HL-60/S4 (cell line): ENCODE measurements around the gene RPS10.
"Not testable (repeated sequence)": the region's sequence is repeated elsewhere in the genome, so short reads cannot be mapped to it uniquely, and the experiment has no call there.

Experiments used
- in situ Hi-C: fragments of 300-500 bp; cut with MboI; formaldehyde crosslinking; loops from 2 replicates; pipeline ENCODE4 v1.14.3; 2022; ENCODE audit warnings: low sequenced_read_pairs

Gene RPS10

DNA sequence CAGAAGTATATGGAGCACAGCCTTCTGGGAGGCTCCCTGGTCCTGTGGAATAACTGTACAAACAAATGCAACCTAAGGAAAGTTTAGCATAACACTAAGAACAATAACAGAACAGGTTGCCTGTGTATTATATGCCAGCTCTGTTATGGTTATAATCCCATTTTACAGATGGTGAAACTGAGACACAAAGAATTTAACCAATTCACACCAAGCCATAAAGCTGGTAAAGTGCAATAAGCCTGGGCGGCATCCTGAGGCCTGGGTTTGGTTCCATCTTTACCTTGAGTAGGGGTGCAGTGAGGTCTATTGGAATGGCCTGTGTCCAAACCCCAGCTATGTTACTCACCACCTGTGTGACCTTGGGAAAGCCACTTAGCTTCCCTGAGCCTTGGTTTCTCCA lies 25.3 kb upstream of the RPS10 start:
- in situ Hi-C loops, result loop anchor here (10.0 kb wide), 1 partner anchor 154 kb away; no protein-coding TSS in a partner anchor

DNA sequence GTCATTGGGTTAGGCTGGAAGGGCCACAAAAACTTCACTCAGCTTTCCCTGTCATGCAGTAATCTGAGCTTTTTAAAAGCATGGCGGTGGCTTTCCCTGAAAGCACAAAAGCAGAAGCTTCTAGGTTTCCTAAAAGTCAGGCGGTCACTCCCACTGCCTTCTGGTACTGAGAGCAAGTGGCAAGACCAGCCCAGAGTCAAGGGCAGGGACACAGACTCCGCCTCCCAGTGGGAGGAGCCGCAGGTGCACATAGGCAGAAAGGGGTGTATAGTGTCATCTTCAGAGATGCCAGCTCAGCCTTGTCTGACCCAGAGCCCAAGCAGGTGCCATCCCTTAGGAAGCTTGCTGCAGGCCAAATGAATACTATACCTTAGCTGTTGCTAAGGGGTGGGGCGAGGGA lies 22.0 kb upstream of the RPS10 start:
- in situ Hi-C loops, result no loop called here

DNA sequence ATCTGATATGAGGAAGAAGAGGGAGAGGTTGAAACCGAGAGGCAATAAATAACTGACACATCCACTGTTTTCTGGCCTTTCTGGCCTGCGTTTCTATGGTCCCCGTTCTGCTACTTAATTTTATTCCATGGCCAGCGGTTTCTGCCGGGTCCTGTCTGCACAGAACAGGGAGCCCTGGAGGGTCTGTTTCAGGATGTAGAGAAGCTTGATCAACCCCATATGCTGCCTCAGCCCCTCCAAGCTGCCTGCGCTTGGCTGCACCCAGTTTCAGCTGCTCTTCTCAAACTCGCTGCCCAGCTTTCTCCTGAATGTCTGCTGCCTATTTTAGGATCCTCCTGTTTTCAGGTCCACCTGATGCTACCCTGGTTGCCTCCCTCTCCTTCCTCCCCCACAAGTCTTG lies 21.5 kb upstream of the RPS10 start:
- in situ Hi-C loops, result no loop called here

DNA sequence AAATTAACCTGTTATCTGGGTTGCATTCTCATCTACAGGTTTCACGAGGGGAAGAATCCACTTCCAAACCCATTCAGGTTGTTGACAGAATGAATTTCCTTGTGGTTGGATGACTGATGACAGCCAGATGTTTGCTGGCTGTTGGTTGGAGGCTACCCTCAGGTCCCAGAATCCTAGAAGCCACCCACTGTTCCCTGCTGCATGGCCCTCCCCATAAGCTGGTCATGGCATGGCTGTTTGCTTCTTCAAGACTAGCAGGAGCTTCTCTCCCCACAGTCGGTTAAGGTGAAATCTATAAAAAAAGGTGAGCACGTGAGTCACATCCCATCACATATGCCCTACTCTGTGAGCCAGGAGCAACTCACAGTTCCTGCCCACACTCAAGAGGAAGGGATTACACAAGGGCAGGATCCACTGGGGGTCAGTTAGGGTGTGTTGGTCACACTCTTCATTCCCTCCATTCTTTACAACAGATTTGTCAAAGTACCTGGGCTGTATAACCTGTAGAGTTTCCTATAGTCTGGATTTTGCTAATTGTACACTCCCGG lies 19.5 kb upstream of the RPS10 start:
- in situ Hi-C loops, result no loop called here

DNA sequence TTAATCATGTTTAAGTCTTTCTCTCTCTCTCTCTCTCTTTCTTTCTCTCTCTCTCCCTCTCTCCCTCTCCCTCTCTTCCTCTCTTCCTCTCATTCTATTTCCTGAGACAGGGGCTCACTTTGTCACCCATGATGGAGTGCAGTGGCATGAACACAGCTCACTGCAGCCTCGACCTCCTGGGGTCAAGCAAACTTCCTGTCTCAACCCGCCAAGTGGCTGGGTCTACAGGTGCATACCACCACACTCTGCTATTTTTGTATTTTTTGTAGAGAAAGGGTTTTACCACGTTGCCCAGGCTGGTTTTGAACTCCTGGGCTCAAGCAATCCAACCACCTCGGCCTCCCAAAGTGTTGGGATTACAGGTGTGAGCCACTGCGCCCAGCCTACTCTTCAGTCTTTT lies 15.7 kb upstream of the RPS10 start:
- in situ Hi-C loops, result no loop called here

DNA sequence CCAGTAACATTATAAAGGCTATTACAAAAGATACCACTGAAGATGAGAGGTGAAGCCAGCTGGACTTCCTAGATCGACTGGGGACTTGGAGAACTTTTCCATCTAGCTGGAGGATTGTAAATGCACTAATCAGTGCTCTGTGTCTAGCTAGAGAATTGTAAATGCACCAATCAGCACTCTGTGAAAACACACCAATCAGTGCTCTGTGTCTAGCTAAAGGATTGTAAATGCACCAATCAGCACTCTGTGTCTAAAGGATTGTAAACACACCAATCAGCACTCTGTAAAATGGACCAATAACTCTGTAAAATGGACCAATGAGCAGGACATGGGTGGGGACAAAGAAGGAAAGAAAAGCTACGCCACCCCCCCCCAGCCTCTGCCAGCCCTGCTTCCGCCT lies 13.6 kb upstream of the RPS10 start:
- in situ Hi-C loops, result no loop called here

DNA sequence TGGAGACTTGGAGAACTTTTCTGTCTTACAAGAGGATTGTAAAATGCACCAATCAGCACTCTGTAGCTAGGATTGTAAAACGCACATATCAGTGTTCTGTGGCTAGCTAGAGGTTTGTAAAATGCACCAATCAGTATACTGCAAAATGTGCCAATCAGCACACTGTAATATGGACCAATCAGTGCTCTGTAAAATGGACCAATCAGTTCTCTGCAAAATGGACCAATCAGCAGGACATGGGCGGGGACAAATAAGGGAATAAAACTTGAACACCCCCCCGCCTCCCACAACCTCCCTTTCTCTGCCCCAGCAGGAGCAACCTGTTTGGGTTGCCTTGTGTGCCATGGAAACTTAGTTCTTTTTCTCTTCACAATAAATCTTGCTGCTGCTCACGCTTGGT lies 12.8 kb upstream of the RPS10 start:
- in situ Hi-C loops, result no loop called here

DNA sequence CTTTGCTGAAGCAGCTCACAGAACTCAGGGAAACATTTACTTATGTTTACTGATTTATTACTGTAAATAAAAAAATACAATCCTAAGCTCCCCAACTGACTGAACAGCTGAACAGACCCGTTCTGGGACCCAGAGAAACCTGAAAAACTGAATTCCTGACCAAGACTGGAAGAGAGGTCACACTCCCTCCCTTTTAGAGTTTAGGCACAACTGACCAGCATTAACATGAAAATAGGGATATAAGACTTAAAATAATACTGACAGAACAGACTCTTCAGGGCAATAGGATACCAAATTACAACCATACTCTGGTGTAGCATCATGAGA lies 11.7 kb upstream of the RPS10 start:
- in situ Hi-C loops, result no loop called here

DNA sequence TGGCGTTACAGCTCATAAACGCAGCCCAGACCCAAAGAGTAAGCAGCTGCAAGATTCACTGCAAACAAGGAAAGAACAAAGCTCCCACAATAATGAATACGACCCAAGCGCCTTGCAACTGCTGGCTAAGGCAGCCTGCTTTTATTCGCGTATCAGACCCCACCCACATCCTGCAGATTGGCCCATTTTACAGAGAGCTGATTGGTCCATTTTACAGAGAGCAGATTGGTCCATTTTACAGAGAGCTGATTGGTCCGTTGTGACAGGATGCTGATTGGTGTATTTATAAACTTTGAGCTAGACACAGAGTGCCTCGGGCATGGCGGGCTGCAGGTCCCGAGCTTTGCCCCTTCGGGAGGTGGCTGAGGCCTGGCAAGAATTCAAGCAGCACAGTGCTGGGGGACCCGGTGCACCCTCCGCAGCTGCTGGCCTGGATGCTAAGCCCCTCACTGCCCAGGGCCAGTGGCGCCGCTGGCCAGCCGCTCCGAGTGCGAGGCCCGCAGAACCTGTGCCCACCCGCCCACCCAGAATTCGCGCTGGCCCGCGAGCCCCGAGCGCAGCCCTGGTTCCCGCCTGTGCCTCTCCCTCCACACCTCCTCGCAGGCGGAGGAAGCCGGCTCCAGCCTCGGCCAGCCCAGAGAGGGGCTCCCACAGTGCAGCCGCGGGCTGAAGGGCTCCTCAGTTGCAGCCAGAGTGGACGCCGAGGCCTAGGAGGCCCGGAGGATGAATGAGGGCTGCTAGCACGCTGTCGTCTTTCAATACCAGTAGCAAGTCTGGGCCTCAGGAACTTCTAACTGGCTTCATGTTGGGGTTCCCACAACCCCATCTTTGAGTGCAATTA lies 11.2 kb upstream of the RPS10 start:
- in situ Hi-C loops, result no loop called here

DNA sequence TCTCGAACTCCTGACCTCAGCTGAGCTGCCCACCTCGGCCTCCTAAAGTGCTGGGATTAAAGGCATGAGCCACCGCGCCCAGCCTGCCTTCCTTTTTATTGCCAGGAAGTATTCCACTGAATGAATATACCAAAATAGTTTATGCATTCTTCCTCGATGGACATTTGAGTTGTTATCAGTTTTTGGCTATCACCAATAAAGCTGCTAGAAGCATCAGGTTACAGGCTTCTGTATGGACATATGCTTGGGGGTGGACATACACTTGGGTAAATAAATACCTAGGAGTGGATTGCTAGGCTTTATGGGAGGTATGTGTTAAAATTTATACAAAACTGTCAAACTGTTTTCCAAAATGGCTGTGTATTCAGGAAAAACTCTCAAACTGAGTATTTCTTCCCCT lies 10.0 kb upstream of the RPS10 start:
- in situ Hi-C loops, result no loop called here

DNA sequence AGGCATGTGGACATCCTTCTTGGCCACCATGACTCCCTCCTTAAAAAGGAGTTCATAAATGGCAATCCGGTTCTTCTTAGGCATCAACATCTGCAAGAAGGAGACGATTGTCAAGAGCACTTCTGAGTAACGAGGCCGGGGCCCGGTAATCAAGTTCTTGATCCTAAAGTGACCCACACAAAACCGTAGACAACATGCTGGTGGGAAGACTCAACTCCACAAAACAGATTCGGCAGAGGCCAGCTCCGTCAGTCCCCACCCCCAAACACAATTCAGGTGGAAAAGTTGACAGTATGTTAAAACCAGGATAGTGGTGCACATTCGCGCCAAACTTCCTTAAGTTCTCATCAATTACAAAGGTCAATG lies 754 bp downstream of the RPS10 start:
- in situ Hi-C loops, result no loop called here

DNA sequence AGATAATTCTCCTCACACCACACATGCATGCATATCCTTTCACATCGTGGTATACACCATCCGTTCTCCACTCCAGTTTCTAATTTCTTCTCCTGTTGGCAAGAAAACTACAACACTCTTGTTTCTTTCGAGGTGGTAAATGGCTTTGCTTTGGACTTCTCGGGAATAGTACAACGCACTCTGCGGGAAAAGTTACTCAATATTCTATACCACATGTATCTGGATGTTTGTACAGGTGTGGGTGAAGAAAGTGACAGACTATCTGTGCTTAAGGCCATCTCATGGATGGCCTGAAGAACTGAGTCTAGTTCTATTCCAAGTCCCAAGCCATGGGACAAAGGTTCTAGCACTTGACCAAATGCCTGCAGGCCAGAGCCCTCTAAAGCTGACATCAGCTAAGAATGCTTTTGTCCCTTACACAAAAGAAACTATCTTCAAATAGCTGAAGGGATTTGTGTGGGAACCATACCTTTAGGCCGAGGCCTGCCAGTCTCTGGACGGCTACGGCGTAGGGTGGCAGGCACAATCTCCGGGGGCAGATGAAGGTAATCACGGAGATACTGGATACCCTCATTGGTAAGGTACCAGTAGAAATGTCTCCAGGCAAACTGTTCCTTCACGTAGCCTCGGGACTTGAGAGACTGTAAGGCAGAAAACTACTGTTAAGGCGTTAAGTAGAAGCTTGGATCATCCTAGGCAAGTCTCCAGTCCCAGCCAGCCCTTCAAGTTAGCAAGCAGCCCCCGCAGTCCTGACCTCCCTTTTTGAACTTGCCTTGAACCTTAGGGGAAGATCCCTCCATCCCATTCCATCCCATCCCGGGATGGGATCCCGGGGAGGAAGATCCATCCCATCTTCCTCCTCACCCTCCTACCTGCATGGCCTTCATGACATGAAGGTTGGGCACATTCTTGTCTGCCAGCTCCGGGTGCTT lies 1.4 kb downstream of the RPS10 start:
- in situ Hi-C loops, result no loop called here

DNA sequence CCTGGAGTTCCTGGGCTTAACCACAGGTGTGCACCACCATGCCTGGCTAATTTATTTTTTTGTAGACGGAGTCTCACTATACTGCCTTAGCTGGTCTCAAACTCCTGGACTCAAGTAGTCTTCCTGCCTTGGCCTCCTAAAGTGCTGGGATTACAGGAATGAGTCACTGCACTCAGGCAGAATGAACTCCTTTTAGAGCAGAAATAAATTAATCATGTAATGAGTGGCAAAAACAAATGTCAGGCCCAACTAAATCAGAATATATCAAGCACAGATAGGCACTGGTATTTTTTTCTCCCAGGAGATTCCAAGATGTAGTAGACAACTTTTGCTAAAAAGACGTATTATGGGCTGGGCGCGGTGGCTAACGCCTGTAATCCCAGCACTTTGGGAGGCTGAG lies 2.6 kb downstream of the RPS10 start:
- in situ Hi-C loops, result no loop called here

DNA sequence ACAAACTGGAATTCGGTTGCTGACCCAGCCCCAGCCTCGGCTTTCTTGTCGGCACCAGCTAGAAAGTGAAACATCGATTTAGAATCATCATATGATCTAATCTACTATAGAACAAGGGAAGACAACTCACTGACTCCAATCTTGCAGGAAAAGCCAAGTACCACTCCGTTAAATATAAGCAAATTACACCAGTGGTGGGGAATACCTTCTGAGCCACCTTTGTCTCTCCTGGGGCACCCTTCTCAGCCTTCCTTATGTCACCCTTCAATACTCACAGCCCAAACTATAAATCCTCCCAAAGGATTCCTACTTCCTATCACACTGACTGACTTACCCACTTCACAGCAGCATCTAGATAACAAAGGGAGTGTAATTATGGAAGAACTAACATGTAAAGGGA lies 7.5 kb downstream of the RPS10 start:
- in situ Hi-C loops, result loop anchor here (5.0 to 10.0 kb wide), 2 partner anchors 171 to 224 kb away; partner anchors contain the start of gene SMIM29

DNA sequence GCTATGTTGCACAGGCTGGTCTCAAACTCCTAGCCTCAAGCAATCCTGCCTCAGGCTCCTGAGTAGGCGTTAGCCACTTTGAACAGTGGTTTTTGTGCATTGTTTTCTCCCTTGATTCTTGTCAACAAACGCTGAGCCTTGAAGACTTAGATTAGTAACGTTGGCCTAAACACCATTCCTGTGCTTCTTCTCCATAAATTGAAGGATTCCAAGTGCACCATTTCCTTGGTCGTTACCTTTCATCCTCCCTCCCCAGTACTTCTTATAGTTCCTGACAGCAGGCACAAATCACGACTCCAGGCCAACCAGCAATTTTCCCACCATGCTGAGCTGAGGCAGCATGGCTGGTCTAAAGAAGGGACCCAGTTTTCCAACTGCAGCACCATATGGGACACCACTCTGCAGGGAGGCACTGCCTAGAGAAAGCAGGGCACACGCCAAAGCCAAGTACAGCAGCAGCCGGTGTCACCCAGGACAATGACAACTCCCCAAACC lies 8.9 kb downstream of the RPS10 start:
- in situ Hi-C loops, result loop anchor here (5.0 to 10.0 kb wide), 2 partner anchors 170 to 222 kb away; partner anchors contain the start of gene SMIM29

DNA sequence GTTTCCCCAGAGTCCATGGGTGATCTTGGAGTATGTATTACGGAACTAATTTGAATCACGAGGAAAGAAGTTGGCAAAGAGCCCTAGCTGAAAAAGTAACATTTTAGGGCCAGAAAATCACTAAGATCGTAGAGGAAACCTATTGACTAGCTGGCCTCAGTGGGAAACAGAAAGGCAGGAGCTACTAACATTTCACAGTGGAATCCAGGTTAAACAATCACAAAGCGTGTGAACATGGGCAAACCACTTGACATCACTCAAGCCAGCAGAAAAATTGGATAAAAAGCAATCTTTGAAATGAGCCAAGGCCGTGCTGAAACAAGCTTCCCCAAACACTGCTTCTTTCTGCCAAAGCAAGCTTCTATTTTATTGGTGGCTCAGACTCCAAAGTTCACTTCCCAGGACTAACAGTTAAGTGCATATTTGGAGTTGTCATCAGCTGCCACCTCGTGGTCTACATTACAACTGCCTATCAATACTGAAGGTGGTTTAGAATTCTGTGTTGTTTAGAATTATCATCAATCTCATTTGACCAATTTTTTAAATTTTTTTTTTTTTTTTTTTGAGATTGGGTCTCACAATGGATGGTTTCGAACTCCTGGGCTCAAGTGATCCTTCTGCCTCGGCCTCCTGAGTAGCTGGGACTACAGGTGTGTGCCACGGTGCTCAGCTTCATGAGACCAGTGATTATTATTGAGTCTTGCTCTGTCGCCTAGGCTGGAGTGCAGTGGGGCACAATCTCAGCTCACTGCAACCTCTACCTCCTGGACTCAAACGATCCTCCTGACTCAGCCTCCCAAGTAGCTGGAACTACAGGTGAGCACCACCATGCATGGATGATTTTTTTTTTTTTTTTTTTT lies 10.6 kb downstream of the RPS10 start:
- in situ Hi-C loops, result loop anchor here (5.0 to 10.0 kb wide), 2 partner anchors 168 to 220 kb away; partner anchors contain the start of gene SMIM29

DNA sequence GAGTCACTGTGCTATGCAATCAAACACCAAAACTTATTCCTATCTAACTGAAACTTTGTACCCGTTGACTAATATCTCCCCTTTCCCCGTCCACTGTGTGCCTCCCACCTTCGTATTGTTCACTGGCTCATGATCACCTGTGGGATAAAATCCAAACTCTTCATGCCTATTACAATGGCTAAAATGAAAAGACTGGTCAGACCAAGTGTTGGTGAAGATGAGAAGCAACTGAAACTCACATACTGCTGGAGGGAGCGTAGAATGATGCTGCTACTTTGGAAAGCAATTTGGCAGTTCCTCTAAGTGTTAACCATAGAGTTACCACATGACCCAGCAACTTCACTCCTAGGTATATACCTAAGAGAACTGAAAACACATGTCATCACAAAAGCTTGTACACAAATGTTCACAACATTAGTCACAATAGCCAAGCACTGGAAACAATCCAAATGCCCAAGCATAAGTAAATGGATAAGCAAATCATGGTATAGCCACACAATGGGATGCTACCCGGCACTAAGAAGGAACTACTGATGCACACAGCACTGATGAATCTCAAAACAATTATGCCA lies 13.1 kb downstream of the RPS10 start:
- in situ Hi-C loops, result loop anchor here (10.0 kb wide), 1 partner anchor 218 kb away; no protein-coding TSS in a partner anchor

DNA sequence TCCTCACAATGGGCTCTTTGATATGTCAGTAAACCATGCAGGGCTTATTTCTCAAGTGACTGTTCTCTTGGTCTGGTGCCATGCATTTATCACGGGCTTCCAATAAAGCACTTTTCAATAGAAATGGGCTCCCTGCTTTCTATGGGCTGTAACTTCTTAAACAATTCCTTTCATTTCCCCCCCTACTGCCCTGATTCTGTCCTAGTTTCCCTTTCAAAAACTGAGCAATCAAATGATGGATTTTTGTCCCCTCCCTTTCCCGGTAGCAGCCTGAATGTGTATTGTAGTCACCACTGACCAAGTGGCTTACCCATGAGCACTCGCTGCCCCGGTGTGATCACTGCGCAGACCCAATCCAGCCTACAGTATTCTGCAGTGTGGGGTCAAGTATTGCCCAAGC lies 13.9 kb downstream of the RPS10 start:
- in situ Hi-C loops, result loop anchor here (10.0 kb wide), 1 partner anchor 217 kb away; no protein-coding TSS in a partner anchor

DNA sequence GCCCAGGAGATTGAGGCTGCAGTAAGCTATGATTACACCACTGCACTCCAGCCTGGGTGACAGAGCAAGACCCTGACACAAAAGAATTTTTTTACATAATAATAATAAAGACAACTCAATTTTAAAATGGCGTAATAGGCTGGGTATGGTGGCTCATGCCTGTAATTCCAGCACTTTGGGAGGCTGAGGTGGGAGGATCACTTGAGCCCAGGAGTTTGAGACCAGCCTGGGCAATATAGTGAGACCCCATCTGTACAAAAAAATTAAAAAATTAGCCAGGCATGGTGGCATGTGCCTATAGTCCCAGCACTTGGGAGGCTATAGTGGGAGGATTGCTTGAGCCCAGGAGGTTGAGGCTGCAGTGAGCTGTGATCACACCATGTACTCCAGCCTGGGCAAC lies 18.0 kb downstream of the RPS10 start:
- in situ Hi-C loops, result not testable (repeated sequence)

DNA sequence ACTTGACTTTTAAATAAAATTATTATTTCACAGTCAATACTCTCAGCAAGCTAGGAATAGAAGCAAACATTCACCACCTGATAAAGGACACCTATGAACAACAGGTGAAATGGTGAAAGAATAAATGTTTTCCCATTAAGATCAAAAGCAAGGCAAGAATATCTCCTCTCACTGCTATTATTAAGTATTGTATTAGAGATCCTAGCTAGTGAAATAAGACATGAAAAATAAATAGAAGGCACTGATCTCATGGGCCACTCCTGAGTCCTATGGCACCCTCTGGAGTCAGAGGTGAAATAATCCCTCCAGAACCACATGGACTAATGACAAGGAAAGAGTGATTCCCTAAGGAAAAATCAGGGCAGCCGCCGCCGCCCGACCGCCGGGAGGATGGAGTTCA lies 29.4 kb downstream of the RPS10 start:
- in situ Hi-C loops, result no loop called here
